ENCODE results near the gene DBH.

Gene DBH

GRCh38 chr9:133671371-133671770 is 35.2 kb downstream of the DBH start:
- Histone ChIP-seq H4K20me1 (ENCODE audit: insufficient read depth, low read length) (no peaks in the 10 kb centered on the region), H3K4me1 (ENCODE audit: low read length) (no peaks in the 10 kb centered on the region), H3K36me3 (replicated peaks; ENCODE audit: insufficient read depth, low read length) (no peaks in the 10 kb centered on the region), H3K27ac (ENCODE audit: low read length) (no peak overlapping the region), H3K79me2 (ENCODE audit: low read length) (no peaks in the 10 kb centered on the region), H3K27me3 (replicated peaks; ENCODE audit: insufficient read depth, low read length) (peaks cover 80% of the 10 kb centered on the region), H3K4me3 (ENCODE audit: low read length) (no peak overlapping the region), H3K4me2 (ENCODE audit: low read depth, low read length) (no peak overlapping the region), H3K9me2 (replicated peaks; ENCODE audit: insufficient read depth, low read length) (no peaks in the 10 kb centered on the region), H3F3A (ENCODE audit: insufficient read depth, low read length) (no peaks in the 10 kb centered on the region), H3K9ac (ENCODE audit: low read length) (no peak overlapping the region), H2AFZ (ENCODE audit: low read length) (no peak overlapping the region), H3K9me3 (replicated peaks; ENCODE audit: insufficient read depth, low read length) (no peaks in the 10 kb centered on the region)
- DNase-seq = no peak
- TF ChIP-seq EZH2phosphoT487 (IDR thresholded peaks at IDR 0.05; ENCODE audit: low read length) = no peak
- TF ChIP-seq EZH2 (optimal IDR thresholded peaks at IDR 0.05; ENCODE audit: low read depth, low read length) = no peak
- TF ChIP-seq, protein P1, sequence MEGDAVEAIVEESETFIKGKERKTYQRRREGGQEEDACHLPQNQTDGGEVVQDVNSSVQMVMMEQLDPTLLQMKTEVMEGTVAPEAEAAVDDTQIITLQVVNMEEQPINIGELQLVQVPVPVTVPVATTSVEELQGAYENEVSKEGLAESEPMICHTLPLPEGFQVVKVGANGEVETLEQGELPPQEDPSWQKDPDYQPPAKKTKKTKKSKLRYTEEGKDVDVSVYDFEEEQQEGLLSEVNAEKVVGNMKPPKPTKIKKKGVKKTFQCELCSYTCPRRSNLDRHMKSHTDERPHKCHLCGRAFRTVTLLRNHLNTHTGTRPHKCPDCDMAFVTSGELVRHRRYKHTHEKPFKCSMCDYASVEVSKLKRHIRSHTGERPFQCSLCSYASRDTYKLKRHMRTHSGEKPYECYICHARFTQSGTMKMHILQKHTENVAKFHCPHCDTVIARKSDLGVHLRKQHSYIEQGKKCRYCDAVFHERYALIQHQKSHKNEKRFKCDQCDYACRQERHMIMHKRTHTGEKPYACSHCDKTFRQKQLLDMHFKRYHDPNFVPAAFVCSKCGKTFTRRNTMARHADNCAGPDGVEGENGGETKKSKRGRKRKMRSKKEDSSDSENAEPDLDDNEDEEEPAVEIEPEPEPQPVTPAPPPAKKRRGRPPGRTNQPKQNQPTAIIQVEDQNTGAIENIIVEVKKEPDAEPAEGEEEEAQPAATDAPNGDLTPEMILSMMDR (IDR thresholded peaks at IDR 0.05; ENCODE audit: low read length) = no peak

GRCh38 chr9:133672503-133673257 is 36.5 kb downstream of the DBH start:
- TF ChIP-seq, protein P1 (IDR thresholded peaks at IDR 0.05; ENCODE audit: low read length) = no peak
- TF ChIP-seq EZH2 (optimal IDR thresholded peaks at IDR 0.05; ENCODE audit: low read depth, low read length) (no peak), EZH2phosphoT487 (IDR thresholded peaks at IDR 0.05; ENCODE audit: low read length) (no peak)
- Histone ChIP-seq H4K20me1 (ENCODE audit: insufficient read depth, low read length) (no peaks in the 10 kb centered on the region), H3K4me2 (ENCODE audit: low read depth, low read length) (no peak overlapping the region), H3K9ac (ENCODE audit: low read length) (no peak overlapping the region), H3K27ac (ENCODE audit: low read length) (no peak overlapping the region), H3K79me2 (ENCODE audit: low read length) (no peaks in the 10 kb centered on the region), H2AFZ (ENCODE audit: low read length) (no peak overlapping the region), H3K36me3 (replicated peaks; ENCODE audit: insufficient read depth, low read length) (no peaks in the 10 kb centered on the region), H3F3A (ENCODE audit: insufficient read depth, low read length) (no peaks in the 10 kb centered on the region), H3K4me1 (ENCODE audit: low read length) (no peaks in the 10 kb centered on the region), H3K4me3 (ENCODE audit: low read length) (no peak overlapping the region), H3K9me3 (replicated peaks; ENCODE audit: insufficient read depth, low read length) (no peaks in the 10 kb centered on the region), H3K27me3 (replicated peaks; ENCODE audit: insufficient read depth, low read length) (peaks cover 82% of the 10 kb centered on the region), H3K9me2 (replicated peaks; ENCODE audit: insufficient read depth, low read length) (no peaks in the 10 kb centered on the region)
- DNase-seq = no peak

- Histone ChIP-seq H3K4me1 (ENCODE audit: low read length) (no peaks in the 10 kb centered on the region), H3K9me2 (replicated peaks; ENCODE audit: insufficient read depth, low read length) (no peaks in the 10 kb centered on the region), H3K4me2 (ENCODE audit: low read depth, low read length) (no peak overlapping the region), H3K36me3 (replicated peaks; ENCODE audit: insufficient read depth, low read length) (no peaks in the 10 kb centered on the region), H4K20me1 (ENCODE audit: insufficient read depth, low read length) (no peaks in the 10 kb centered on the region), H3K9me3 (replicated peaks; ENCODE audit: insufficient read depth, low read length) (no peaks in the 10 kb centered on the region), H3K79me2 (ENCODE audit: low read length) (no peaks in the 10 kb centered on the region), H3F3A (ENCODE audit: insufficient read depth, low read length) (no peaks in the 10 kb centered on the region), H2AFZ (ENCODE audit: low read length) (no peak overlapping the region), H3K9ac (ENCODE audit: low read length) (no peak overlapping the region), H3K27me3 (replicated peaks; ENCODE audit: insufficient read depth, low read length) (peaks cover 84% of the 10 kb centered on the region), H3K27ac (ENCODE audit: low read length) (no peak overlapping the region), H3K4me3 (ENCODE audit: low read length) (no peak overlapping the region)
- no peak for DNase-seq
- TF ChIP-seq, protein P1 (IDR thresholded peaks at IDR 0.05; ENCODE audit: low read length) = no peak
- TF ChIP-seq EZH2phosphoT487 (IDR thresholded peaks at IDR 0.05; ENCODE audit: low read length) (no peak), EZH2 (optimal IDR thresholded peaks at IDR 0.05; ENCODE audit: low read depth, low read length) (no peak)
Observed at GRCh38 chr9:133673258-133673655, 37.1 kb downstream of the DBH start.
